Activated T-helper 1 cell treated with anti-CD3 and anti-CD28 coated beads, Interleukin-12 subunit alpha, Interleukin-12 subunit beta, Interleukin-2, Interleukin-4 antibody, amounts not matched to agents 30 ng/mL and 10 ng/mL and 1 ng/mL, durations not matched to agents 14 hours and 24 hours and 36 hours (primary cell): ENCODE data around the gene TARBP2. TPM values are rescaled to one million over a fixed set of nuclear protein-coding genes. Genes with fewer than 3 reads are reported as not detected.

Experiments
- DNase-seq: peaks from one replicate; pipeline ENCODE4 v3.0.0; 2021; ENCODE audit warnings: low spot score
- H3K27ac Mint-ChIP-seq: one replicate; pipeline ENCODE4 v1.8.0; 2021; ENCODE audit warnings: mild to moderate bottlenecking, mixed read lengths
- H3K27me3 Mint-ChIP-seq: one replicate; pipeline ENCODE4 v1.8.0; 2022; ENCODE audit warnings: mild to moderate bottlenecking, moderate library complexity, mixed read lengths; ENCODE audit not compliant: insufficient read depth
- H3K36me3 Mint-ChIP-seq: one replicate; pipeline ENCODE4 v1.8.0; 2021; ENCODE audit warnings: low read depth, mixed read lengths
- H3K4me1 Mint-ChIP-seq: one replicate; pipeline ENCODE4 v1.8.0; 2021; ENCODE audit warnings: low read depth, mixed read lengths
- H3K4me3 Mint-ChIP-seq: one replicate; pipeline ENCODE4 v1.8.0; 2021; ENCODE audit warnings: mild to moderate bottlenecking, moderate library complexity, mixed read lengths
- H3K9me3 Mint-ChIP-seq: one replicate; pipeline ENCODE4 v1.8.0; 2021; ENCODE audit warnings: mixed read lengths
- intact Hi-C: fragments of 100-400 bp; cut with micrococcal nuclease; formaldehyde crosslinking; loops from one replicate; pipeline ENCODE4 v1.15.1; 2024
- total RNA-seq: library from RNA; stranded (reverse); gene quantifications from 2 replicates; pipeline ENCODE4 v1.2.3, GENCODE V29; 2022

Gene TARBP2
- 47.7 and 48.2 TPM in 2 replicates for total RNA-seq

- intact Hi-C loops = loop anchor here (1.0 to 2.0 kb wide), 11 partner anchors 8 to 780 kb away; partner anchors contain the start of genes AAAS, ATF7, ATP5MC2 and CALCOCO1
- peak within 1 kb of the TSS; percentile 95 for H3K4me3 Mint-ChIP-seq
- peak within 1 kb of the TSS; percentile 98 for H3K27ac Mint-ChIP-seq
- H3K27me3 Mint-ChIP-seq = peaks cover 2% of the 10 kb centered on the region
- peaks cover 53% of the 10 kb centered on the region for H3K4me1 Mint-ChIP-seq
- peak; percentile 93 for DNase-seq
- H3K36me3 Mint-ChIP-seq = peaks cover 13% of the 10 kb centered on the region
- H3K9me3 Mint-ChIP-seq = no peaks in the 10 kb centered on the region
These were observed at the start of gene TARBP2 for GRCh38 chr12:53500776-53501614. Gene TARBP2 (plus strand): TSS chr12:53501283. CDS start chr12:53501409, 126 bp downstream.

GRCh38 chr12:53451661-53452158 lies 49.4 kb upstream of the TARBP2 start, which contains the start of gene PCBP2:
Gene PCBP2 (plus strand): TSS chr12:53452102. CDS start chr12:53454801, 2,699 bp downstream.
- H3K4me3 Mint-ChIP-seq = peak within 1 kb of the TSS; percentile 97
- peaks cover 29% of the 10 kb centered on the region for H3K4me1 Mint-ChIP-seq
- H3K9me3 Mint-ChIP-seq = no peaks in the 10 kb centered on the region
- H3K27me3 Mint-ChIP-seq = no peaks in the 10 kb centered on the region
- intact Hi-C loops = loop anchor here (1.0 to 10.0 kb wide), 17 partner anchors 10 to 445 kb away; partner anchors contain the start of genes AAAS, ATF7, ATP5MC2 and CSAD
- peak; percentile 97 for DNase-seq
- H3K27ac Mint-ChIP-seq = peak within 1 kb of the TSS; percentile 99
- H3K36me3 Mint-ChIP-seq = peaks cover 49% of the 10 kb centered on the region

GRCh38 chr12:53452159-53453077 lies 48.7 kb upstream of the TARBP2 start:
- Mint-ChIP-seq H3K9me3 (no peaks in the 10 kb centered on the region), H3K36me3 (peaks cover 52% of the 10 kb centered on the region), H3K4me1 (peaks cover 31% of the 10 kb centered on the region), H3K27ac (peak overlapping the region; percentile 99), H3K4me3 (peak overlapping the region; percentile 97), H3K27me3 (no peaks in the 10 kb centered on the region)
- intact Hi-C loops = loop anchor here (1.0 to 10.0 kb wide), 5 partner anchors 20 to 446 kb away; partner anchors contain the start of gene EIF4B
- DNase-seq = peak; percentile 68

- H3K27ac Mint-ChIP-seq = peak overlapping the region; percentile 76
- intact Hi-C loops = loop anchor here (2.0 to 10.0 kb wide), 4 partner anchors 19 to 409 kb away; no protein-coding TSS in a partner anchor
- H3K9me3 Mint-ChIP-seq = no peaks in the 10 kb centered on the region
- no peaks in the 10 kb centered on the region for H3K27me3 Mint-ChIP-seq
- peak overlapping the region; percentile 97 for H3K4me3 Mint-ChIP-seq
- H3K36me3 Mint-ChIP-seq = peaks cover 48% of the 10 kb centered on the region
- H3K4me1 Mint-ChIP-seq = peaks cover 36% of the 10 kb centered on the region
- DNase-seq = no peak
These were observed 47.0 kb upstream of the TARBP2 start for GRCh38 chr12:53453953-53454640.

GRCh38 chr12:53454707-53455106 lies 46.4 kb upstream of the TARBP2 start:
- Mint-ChIP-seq H3K27me3 (no peaks in the 10 kb centered on the region), H3K4me3 (peak overlapping the region; percentile 97), H3K4me1 (peaks cover 38% of the 10 kb centered on the region), H3K9me3 (no peaks in the 10 kb centered on the region), H3K36me3 (peaks cover 51% of the 10 kb centered on the region), H3K27ac (peak overlapping the region; percentile 44)
- no peak for DNase-seq
- intact Hi-C loops = loop anchor here (5.0 to 10.0 kb wide), 2 partner anchors 232 to 410 kb away; no protein-coding TSS in a partner anchor

GRCh38 chr12:53456654-53457366 lies 44.3 kb upstream of the TARBP2 start:
- H3K36me3 Mint-ChIP-seq = peaks cover 69% of the 10 kb centered on the region
- H3K27me3 Mint-ChIP-seq = no peaks in the 10 kb centered on the region
- no peak overlapping the region for H3K27ac Mint-ChIP-seq
- intact Hi-C loops = loop anchor here (10.0 kb wide), 1 partner anchor 412 kb away; no protein-coding TSS in a partner anchor
- DNase-seq = no peak
- H3K4me3 Mint-ChIP-seq = no peak overlapping the region
- H3K9me3 Mint-ChIP-seq = no peaks in the 10 kb centered on the region
- peaks cover 45% of the 10 kb centered on the region for H3K4me1 Mint-ChIP-seq

- Mint-ChIP-seq H3K27me3 (no peaks in the 10 kb centered on the region), H3K36me3 (peaks cover 74% of the 10 kb centered on the region), H3K4me1 (peaks cover 39% of the 10 kb centered on the region), H3K9me3 (no peaks in the 10 kb centered on the region), H3K27ac (no peak overlapping the region), H3K4me3 (no peak overlapping the region)
- intact Hi-C loops = loop anchor here (10.0 kb wide), 1 partner anchor 414 kb away; no protein-coding TSS in a partner anchor
- no peak for DNase-seq
These were observed 42.0 kb upstream of the TARBP2 start for GRCh38 chr12:53459097-53459496.

- intact Hi-C loops = no loop called here
- no peak overlapping the region for H3K4me3 Mint-ChIP-seq
- no peak for DNase-seq
- no peaks in the 10 kb centered on the region for H3K9me3 Mint-ChIP-seq
- peaks cover 71% of the 10 kb centered on the region for H3K36me3 Mint-ChIP-seq
- peaks cover 40% of the 10 kb centered on the region for H3K4me1 Mint-ChIP-seq
- peak overlapping the region; percentile 70 for H3K27ac Mint-ChIP-seq
- no peaks in the 10 kb centered on the region for H3K27me3 Mint-ChIP-seq
These were observed 40.0 kb upstream of the TARBP2 start for GRCh38 chr12:53461059-53461458.

- DNase-seq = no peak
- Mint-ChIP-seq H3K4me1 (peaks cover 44% of the 10 kb centered on the region), H3K9me3 (no peaks in the 10 kb centered on the region), H3K27ac (no peak overlapping the region), H3K36me3 (peaks cover 73% of the 10 kb centered on the region), H3K27me3 (no peaks in the 10 kb centered on the region), H3K4me3 (no peak overlapping the region)
- intact Hi-C loops = no loop called here
These were observed 39.5 kb upstream of the TARBP2 start for GRCh38 chr12:53461591-53461990.

GRCh38 chr12:53462935-53463334 lies 38.1 kb upstream of the TARBP2 start:
- Mint-ChIP-seq H3K4me3 (no peak overlapping the region), H3K9me3 (no peaks in the 10 kb centered on the region), H3K27me3 (no peaks in the 10 kb centered on the region), H3K27ac (no peak overlapping the region), H3K4me1 (peaks cover 46% of the 10 kb centered on the region), H3K36me3 (peaks cover 81% of the 10 kb centered on the region)
- DNase-seq = no peak
- intact Hi-C loops = no loop called here

GRCh38 chr12:53463802-53464560 lies 37.1 kb upstream of the TARBP2 start:
- Mint-ChIP-seq H3K27ac (peak overlapping the region; percentile 66), H3K4me3 (no peak overlapping the region), H3K36me3 (peaks cover 84% of the 10 kb centered on the region), H3K27me3 (no peaks in the 10 kb centered on the region), H3K4me1 (peaks cover 42% of the 10 kb centered on the region), H3K9me3 (no peaks in the 10 kb centered on the region)
- no peak for DNase-seq
- intact Hi-C loops = no loop called here
